ENCODE measurements around the gene KIAA1143.

KIAA1143 gene

DNA sequence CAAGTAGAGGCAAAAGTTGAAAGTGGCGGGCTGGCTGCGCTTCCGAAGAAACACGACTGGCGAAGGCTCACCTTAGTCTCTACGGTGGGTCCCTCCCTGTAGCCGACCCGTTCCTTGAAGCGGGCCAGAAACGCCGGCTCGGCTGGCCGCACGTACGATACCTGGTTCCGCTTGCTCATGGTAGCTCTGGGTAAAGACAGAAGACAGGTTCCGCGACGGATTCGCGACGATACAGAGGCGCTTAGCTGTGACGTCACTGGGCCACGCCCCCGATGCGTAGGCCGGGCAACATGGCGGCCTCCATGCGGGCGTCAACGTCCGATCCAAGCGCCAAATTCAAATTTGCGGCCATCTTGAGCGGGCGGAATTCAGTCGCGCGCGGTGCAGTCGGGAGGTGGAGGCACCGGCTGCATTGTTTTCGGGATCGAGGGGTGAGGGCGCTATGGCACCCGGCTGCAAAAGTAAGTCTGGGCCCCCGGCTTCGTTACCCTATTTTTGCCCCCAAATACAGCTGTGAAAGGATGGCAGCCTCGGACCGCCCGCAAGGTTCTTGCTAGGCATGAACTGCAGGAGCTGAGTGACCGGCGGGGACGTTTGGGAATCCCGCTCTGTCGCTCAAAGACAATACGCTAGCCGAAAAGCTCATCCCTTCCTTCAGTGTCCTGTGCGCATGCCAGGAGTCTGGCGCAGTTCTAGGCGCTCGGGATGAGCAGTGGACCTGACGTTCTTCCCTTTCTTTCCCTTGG, at the start of gene KIAA1143, which contains the start of gene KIF15:
Gene KIAA1143, minus strand, starts transcription at position 196 of the 746 bp plus-strand sequence. Its CDS starts 17 bp downstream, at position 179.
Gene KIF15, plus strand, starts transcription at position 371 of the 746 bp plus-strand sequence. Its CDS starts 72 bp downstream, at position 443.
- DNase-seq: peak; percentile 95

- no peak for DNase-seq
Measured at GRCh38 chr3:44805960-44806359, 44.5 kb upstream of the KIAA1143 start.

- no peak for DNase-seq
Measured at GRCh38 chr3:44803298-44803697, 41.9 kb upstream of the KIAA1143 start.

DNA sequence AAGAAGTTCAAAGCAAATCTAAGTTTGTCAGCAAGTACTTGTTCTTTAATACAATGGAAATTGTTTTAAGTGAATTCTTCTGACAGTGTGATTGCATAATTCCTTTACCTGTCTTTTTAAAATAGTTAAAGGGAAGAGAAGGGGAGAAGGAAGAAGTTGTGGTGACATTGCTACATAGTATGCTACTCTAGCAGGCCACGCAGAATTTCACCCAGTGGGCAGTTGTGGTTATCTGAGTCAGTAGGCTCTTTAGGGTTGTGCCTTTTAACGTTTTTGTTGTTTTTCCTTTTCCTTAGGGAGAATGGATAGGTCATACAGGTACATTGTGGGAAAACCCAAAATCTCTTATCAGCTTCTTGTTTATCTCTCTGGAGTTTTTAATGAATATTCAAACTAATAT, 40.6 kb upstream of the KIAA1143 start:
- DNase-seq: no peak

DNA sequence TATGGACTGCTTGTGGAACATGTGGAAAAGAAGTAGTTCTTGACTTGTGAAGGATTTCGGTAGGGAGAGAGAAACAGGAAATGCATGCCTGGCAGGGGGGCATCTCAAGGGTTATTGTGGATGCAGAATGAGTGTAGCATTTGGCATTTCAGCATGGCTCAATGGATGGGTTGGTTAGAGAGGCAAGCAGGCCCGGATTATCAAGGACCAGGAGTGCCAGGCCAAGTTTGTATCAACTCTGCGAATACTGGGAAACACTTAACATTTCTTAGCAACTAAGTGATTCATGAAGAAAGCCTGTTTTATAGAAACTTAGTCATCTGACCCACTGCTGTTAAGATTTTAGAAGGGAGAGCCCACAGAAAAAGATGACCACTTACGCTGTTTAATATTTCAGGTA, 33.8 kb upstream of the KIAA1143 start:
- DNase-seq: peak; percentile 22

GRCh38 chr3:44782891-44783290, 21.5 kb upstream of the KIAA1143 start:
- DNase-seq: no peak

- no peak for DNase-seq
Measured at GRCh38 chr3:44772099-44772442, 10.7 kb upstream of the KIAA1143 start.

DNA sequence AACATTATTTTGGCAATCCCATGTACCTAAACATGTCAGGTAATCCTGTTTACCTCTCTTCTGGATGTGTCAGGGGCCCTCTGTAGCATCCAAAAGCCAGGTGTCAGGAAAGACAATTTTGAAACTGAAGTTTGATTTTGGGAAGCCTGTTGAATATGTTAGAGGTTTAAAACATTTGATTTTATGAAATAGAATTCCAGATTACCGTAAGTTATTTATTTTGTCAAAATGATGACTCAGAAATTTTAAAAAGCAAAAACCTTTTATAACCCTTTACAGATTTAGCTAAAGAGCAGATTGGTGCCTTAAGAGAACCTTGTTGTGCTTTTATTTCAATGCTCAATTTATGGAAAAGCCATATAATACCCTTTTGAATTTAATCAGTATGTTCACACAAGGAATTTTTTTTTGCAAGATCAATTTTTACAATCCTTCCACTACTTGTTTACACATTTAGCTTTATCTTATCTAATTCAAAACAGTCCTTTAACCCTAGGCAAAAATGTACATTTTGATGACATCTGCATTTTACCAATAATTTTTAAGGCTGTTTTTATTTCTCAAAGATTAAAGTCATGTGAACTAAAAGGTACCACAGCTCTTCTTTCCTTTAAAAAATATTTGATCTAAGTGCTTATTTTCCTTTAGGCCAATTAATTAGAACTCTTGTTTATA, 10.1 kb upstream of the KIAA1143 start:
- DNase-seq: no peak

GRCh38 chr3:44764248-44764647, 2.8 kb upstream of the KIAA1143 start:
- no peak for DNase-seq

DNA sequence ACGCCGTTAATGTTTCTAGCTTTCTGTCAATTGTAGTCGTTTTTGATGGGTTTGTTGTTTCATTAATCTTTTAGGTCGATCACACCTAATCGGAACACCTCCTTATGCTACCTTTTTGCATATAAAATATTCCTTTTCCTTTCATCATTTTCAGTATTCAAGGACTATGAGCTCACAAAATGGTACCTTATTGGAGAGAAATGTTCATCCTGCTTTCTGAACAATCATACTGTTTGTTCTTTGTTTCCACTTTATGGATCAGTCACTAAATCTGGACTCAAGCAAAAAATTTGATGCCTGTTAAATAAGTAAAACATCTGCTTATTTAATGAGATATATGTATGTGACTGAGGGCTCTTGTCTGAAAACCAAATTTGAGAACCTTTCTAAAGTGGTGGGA, 1.3 kb upstream of the KIAA1143 start:
- no peak for DNase-seq

- no peak for DNase-seq
Measured at GRCh38 chr3:44762170-44762677, 805 bp upstream of the KIAA1143 start.

DNA sequence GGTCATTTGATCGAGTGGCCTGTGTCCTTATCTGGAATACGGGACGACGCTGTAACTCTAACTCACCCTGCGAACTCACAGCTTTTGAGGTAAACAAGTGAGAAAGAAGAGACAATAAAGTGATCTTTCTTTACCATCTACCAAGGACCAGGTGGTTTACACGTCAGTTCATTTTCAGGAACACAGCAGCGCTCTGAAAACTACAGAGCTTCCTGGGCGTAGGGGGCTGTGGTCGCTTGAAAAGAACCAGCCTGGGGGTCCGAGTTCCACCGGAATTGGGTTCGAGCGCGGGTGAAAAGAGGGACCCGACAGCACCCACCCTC, 357 bp downstream of the KIAA1143 start:
- DNase-seq: no peak

GRCh38 chr3:44734646-44735168, 26.7 kb downstream of the KIAA1143 start:
- DNase-seq: no peak

DNA sequence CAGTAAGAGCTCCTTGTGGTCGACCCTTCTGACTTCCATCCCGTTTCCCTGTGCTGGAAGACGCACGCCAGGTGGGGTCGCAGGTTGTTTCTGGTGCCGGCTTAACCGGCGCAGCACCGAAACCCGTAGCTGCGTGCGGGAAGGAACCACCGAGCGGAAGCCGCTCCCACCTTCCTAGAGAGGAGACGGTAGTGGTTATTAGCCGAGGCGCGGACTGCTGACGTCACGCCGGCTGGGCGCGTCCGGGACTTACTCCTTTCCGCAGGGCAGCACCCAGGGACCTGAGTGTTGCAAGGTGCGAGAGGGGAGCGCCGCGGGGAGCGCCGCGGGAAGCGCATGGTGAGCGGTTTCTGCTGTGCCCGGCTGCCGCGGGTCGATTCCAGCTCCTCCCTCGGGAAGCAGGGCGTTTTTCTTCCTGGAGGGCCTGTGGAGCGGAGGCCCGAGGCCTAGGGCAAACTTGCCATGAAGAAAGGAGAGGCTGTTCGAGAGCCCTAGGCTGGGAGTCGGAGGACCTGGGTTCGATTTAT, 32.0 kb downstream of the KIAA1143 start, which contains the start of gene ZNF501:
Gene ZNF501, plus strand, starts transcription at position 252 of the 527 bp plus-strand sequence. CDS start 4,787 bp downstream, outside the sequence.
- peak; percentile 87 for DNase-seq

DNA sequence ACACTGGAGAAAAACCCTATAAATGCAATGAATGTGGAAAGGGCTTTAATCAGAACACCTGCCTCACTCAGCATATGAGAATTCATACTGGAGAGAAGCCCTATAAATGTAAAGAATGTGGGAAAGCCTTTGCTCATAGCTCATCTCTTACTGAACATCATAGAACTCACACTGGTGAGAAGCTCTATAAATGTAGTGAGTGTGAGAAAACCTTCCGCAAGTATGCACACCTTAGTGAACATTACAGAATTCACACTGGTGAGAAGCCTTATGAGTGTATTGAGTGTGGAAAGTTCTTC, 39.4 kb downstream of the KIAA1143 start:
- no peak for DNase-seq

GRCh38 chr3:44721231-44722102, 40.0 kb downstream of the KIAA1143 start:
- DNase-seq: peak; percentile 1

- DNase-seq: peak; percentile 84
Measured at GRCh38 chr3:44712455-44713075, 48.9 kb downstream of the KIAA1143 start, which contains the start of gene ZNF502. ZNF502 (plus strand) TSS chr3:44712660; CDS start chr3:44720262, 7,602 bp downstream.
